SK-N-DZ (cell line): ENCODE data around the gene GIMAP5.
"Not testable (repeated sequence)": the region's sequence is repeated elsewhere in the genome, so short reads cannot be mapped to it uniquely, and the experiment has no call there.

Source experiments
- DNase-seq: peaks from one replicate; pipeline ENCODE4 v3.0.0-alpha.2; 2015; ENCODE audit warnings: low spot score

Gene GIMAP5

GRCh38 chr7:150774131-150774530 lies 36.9 kb downstream of the GIMAP5 start:
- DNase-seq = not testable (repeated sequence)

- DNase-seq = no peak
These were observed 41.0 kb downstream of the GIMAP5 start for GRCh38 chr7:150778014-150778737.

GRCh38 chr7:150778738-150779301 lies 41.6 kb downstream of the GIMAP5 start:
- DNase-seq = peak; percentile 74

GRCh38 chr7:150780292-150780691 lies 43.1 kb downstream of the GIMAP5 start:
- no peak for DNase-seq

- no peak for DNase-seq
These were observed 43.9 kb downstream of the GIMAP5 start for GRCh38 chr7:150781103-150781502.

- no peak for DNase-seq
These were observed 44.7 kb downstream of the GIMAP5 start for GRCh38 chr7:150781961-150782360.

- no peak for DNase-seq
These were observed 47.0 kb downstream of the GIMAP5 start for GRCh38 chr7:150784120-150784736.

- no peak for DNase-seq
These were observed 47.7 kb downstream of the GIMAP5 start for GRCh38 chr7:150784954-150785353.

- DNase-seq = no peak
These were observed 50.4 kb downstream of the GIMAP5 start for GRCh38 chr7:150787321-150788281.

GRCh38 chr7:150788474-150789269 lies 51.5 kb downstream of the GIMAP5 start:
- no peak for DNase-seq

GRCh38 chr7:150790416-150791075 lies 53.3 kb downstream of the GIMAP5 start:
- no peak for DNase-seq

- DNase-seq = no peak
These were observed 54.1 kb downstream of the GIMAP5 start for GRCh38 chr7:150791304-150791703.

GRCh38 chr7:150791746-150792452 lies 54.7 kb downstream of the GIMAP5 start:
- DNase-seq = no peak
